ENCODE results near the gene ITM2C. TPM values are rescaled to one million over a fixed set of nuclear protein-coding genes. Genes with fewer than 3 reads are reported as not detected.

ITM2C gene
- total and polyA plus RNA-seq, 2 of the 8 experiments (the other 6 are each of a cell fraction or from before 2014, with no cell fraction given): 362 to 742 TPM

DNA sequence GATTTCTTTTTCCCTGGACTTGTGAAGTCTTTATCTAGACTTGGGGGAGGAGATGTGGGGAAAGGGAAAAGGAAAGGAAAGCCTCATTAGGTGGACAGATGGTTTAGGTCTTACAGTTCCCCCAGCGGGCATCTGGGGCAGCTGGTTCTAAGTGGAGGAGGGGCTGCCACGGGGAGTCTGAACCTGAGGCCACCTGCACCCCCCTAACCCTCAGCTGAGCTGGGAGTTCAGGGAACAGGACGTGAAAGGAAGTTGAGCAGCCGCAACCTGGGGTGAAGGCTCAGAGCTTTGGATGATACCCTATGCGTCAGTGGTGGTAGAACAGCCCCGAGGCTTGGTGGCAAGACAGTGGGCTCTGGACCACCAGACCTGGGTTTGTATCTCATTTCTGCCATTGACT lies 26.8 kb downstream of the ITM2C start (continued):
- TF ChIP-seq CHD7 (IDR thresholded peaks at IDR 0.05; ENCODE audit: insufficient replicate concordance, low read length): no peak
